GM18499 (cell line): Measurements from ENCODE around the gene PLVAP.

Experiments used
- ATAC-seq: cut with Tn5 transposase; IDR thresholded peaks from one replicate; pipeline ENCODE4 v1.9.1; 2021; ENCODE audit warnings: moderate number of reproducible peaks; ENCODE audit not compliant: insufficient read depth, unreplicated experiment

Gene PLVAP

DNA sequence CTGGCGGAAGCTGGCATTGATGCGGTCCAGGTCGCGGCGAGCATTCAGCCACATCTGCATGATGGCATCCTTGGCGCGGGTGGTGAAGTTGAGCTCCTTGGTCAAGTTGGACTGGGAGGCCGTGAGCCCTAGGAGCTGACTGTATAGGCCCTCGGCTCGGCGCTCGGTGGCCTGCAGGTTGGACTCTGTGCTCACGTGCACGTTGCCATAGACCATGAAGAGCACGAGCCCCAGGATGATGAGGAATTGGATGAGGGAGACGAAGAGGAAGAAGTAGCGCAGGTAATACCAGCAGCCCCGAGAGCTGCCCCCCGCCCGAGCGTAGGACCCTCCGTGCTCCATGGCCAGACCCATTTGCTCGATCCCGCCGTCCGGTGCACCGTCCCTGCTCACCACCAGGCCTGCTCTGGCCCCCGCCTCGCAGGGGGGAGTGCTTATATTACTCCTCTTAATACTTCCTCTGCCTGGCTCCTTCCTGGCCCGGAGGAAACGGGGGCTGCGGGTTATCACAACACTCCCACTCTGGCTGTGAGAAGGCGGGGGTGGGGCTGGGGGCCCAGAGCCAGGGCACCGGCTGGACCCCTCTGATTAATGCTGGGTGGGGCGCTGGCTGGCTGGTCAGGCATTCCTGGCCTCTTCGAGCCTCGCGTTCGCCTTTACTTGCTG is at the start of gene PLVAP:
PLVAP (minus strand) TSS at position 408 of the 666 bp plus-strand sequence; CDS start at position 354, 54 bp downstream.
- no peak for ATAC-seq

DNA sequence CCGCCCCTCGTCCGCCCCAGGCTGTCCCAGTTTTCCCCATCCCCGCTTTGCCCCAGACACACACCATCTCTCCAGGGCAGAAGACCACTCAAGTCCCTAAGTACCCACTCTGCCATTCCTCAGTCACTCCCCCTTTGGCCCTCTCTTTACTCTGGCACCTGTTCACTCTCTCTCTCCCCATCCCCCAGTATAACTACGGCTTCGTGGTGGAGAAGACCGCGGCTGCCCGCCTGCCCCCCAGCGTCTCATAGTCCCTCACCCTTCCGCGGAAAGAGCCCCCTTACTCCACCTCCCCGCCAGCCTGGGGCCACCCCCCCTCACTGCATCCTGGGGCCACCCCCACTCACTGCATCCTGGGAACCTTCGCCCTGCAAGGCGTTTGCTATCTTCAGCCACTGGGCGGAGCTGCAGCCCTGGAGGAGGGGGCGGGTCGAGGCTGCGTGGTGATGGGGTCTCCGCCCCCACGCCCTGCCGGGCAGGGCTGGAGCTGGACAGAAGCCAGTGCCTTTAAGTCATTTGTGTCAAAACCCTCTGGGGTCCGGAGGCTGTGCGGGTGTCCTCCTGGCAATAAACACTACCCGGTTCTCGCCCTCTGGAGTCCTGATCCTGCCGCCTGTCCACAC is 47.7 kb upstream of the PLVAP start:
- no peak for ATAC-seq

DNA sequence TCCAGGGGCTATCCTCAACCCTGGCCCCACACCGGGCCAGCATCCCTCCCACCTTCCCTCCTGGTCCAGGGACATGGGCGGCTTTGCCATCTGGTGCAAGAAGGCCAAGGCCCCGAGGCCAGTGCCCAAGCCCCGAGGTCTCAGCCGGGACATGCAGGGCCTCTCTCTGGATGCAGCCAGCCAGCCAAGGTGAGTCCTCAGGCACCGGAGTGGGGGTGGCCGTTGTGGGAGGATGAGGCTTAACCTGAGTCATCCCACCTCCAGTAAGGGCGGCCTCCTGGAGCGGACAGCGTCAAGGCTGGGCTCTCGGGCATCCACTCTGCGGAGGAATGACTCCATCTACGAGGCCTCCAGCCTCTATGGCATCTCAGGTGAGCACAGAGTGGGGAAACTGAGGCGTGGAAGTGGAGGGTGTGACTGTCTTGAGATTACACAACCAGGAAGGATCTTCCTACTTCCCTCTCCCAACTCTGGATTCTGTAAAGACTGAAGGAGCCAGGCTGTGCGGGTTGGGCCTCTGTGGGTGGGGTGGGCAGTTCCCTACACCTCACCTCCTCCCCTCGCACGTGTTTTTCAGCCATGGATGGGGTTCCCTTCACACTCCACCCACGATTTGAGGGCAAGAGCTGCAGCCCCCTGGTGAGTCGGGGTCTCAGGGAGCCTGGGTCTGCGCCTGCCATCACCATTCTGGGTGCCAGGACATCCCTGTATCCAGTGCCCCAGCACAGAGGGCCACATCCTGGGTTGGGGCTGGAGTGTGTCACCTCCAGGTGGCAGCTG is 46.5 kb upstream of the PLVAP start:
- no peak for ATAC-seq

- no peak for ATAC-seq
Observed at GRCh38 chr19:17421942-17422341, 44.8 kb upstream of the PLVAP start.

GRCh38 chr19:17420475-17420924 is 43.4 kb upstream of the PLVAP start:
- no peak for ATAC-seq

GRCh38 chr19:17419621-17420474 is 42.7 kb upstream of the PLVAP start, which contains the start of gene MVB12A:
Gene MVB12A, plus strand, starts transcription at chr19:17420047. Its CDS starts 89 bp downstream, at chr19:17420136.
- ATAC-seq, result peak; percentile 50

DNA sequence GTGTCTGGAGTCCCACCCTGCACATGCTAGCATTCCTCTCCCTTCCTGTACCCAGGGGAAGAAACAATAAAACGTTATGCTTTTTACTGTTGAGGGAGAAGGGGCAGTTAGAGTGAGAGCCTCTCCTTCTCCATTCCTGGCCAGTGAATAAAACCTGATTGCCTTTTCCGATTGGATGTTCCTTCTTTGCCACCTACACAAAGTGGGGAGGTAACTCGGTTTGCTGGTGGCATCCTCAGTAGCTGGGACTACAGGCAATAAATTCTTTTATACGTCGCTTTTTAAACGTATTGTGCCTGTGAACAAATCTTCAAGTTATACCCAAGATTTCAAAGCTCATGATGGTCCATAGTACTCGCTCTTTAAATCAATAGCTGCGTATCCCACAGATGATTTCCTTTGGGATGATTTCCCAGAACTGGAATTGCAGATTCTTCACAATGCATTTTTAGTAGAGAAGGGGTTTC is 42.0 kb upstream of the PLVAP start:
- ATAC-seq, result no peak

DNA sequence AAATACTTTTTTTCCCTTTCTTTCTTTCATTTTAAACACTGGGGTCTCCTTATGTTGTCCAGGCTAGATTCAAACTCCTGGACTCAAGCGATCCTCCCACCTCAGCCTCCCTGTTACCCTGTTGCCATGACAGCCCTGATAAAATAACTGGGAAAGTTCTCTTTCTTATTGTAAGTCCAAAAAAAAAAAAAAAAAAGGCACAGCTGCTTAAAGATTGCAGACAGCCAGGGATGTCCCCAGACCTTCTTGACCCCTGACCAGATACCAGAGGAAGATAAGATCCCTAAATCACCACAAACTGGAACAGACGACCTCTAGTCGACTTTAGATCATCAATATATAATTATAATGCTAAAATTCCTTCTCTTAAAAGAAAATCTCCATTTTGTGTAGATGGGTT is 41.6 kb upstream of the PLVAP start:
- no peak for ATAC-seq

DNA sequence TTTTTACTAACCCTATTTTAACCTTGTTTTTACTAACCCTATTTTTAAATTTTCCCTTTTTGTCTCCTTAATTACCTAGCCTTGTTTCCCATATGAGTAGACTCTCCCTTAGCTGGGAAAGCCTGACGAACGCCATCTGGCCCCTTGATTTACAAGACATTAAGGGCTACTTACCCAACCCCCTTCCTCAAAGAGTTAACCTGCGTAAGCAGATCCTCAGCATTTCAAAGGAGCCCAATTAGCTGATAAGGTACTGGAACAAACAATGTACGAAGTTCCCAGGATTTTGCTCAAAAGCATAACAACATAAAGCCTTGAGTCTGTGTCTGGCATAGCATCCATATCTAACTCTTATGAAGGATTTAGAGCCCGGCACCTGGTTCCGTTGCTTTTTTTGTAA is 38.0 kb upstream of the PLVAP start:
- ATAC-seq, result no peak

GRCh38 chr19:17414097-17414496 is 37.0 kb upstream of the PLVAP start:
- ATAC-seq, result no peak

GRCh38 chr19:17411801-17412200 is 34.7 kb upstream of the PLVAP start:
- ATAC-seq, result no peak

DNA sequence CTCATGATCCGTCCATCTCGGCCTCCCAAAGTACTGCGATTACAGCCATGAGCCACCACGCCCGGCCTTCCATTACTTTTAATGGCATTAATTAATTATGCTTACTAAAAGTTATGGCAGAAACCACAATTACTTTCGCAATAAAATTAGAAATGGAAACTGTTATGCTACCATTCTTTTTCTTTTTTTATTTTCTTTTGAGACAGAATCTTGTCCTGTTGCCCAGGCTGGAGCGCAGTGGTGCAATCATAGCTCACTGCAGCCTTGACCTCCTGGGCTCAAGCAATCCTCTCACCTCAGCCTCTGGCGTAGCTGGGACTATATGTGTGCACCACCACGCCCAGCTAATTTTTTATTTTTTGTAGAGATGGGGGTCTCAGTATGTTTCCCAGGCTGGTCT is 32.8 kb upstream of the PLVAP start:
- ATAC-seq, result no peak

- no peak for ATAC-seq
Observed at GRCh38 chr19:17406887-17407196, 29.7 kb upstream of the PLVAP start.

GRCh38 chr19:17406046-17406886 is 29.1 kb upstream of the PLVAP start:
- no peak for ATAC-seq

DNA sequence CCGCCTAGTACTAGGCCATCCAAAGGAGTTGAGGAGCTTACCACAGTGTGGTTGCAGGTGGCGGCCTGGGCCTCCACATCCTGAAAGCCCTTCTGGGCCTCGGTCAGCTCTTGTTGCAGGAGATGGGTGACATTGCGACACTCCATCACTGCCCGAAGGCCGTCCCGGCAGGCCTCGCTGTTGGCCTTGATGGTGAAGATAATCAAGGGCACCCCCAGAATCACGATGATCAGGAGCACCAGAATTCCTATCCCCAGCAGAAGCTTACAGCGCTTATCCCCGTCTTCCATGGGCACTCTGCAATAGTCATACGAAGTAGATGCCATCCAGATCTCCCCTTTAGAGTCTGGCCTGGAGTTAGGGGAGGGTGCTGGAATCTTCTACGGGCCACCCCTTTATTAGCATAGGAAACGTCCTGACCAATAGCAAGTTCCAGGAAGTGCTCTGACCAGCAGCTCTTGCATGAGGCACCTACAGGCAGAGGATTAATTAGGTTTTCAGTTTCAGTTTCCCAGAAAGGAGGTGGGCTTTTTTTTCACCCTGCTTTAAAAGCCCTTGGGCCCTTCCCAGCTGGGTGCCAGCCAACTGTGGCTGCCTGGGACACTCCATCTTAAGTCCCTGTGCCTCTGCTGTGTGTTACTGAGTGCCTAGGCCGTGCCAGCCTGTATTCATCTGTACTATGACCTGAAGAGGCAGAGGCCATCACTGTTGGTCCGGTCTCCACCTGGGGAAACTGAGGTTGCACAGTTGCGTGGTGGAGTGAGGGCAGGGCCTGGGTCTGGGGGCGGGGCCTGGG is 28.3 kb upstream of the PLVAP start, which contains the start of gene BST2:
BST2 (minus strand) TSS at position 381 of the 796 bp plus-strand sequence; CDS start at position 326, 55 bp downstream.
- ATAC-seq, result peak; percentile 58

GRCh38 chr19:17404621-17405249 is 27.6 kb upstream of the PLVAP start:
- ATAC-seq, result no peak

DNA sequence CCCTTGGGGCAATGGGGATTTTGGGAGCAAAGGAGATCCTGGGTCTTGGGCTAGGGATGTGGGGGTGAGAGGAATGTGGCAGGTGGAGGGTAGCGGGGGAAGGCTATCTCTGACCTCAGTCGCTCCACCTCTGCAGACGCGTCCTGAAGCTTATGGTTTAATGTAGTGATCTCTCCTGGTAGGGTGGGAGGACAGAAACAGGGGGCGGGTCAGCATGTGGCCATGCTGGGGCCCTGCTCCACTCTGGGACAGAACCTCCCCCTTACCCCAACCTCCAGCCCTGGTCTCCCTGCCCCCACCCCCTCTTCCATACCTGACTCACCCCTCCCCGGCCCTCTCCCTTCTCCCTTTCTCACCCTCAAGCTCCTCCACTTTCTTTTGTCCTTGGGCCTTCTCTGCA is 26.9 kb upstream of the PLVAP start:
- no peak for ATAC-seq
